ENCODE results near the gene DHCR7. TPM values are rescaled to one million over a fixed set of nuclear protein-coding genes. Genes with fewer than 3 reads are reported as not detected.
A peak's percentile ranks its signal among the peaks of the same experiment; 100 is the strongest.
"Not testable (repeated sequence)": the region's sequence is repeated elsewhere in the genome, so short reads cannot be mapped to it uniquely, and the experiment has no call there.

Gene DHCR7
- total RNA-seq, 1 donor from 2014 or later, result 24.2 TPM

- DNase-seq, result no peak
Observed at GRCh38 chr11:71437879-71438278, 10.3 kb downstream of the DHCR7 start.

GRCh38 chr11:71437399-71437798 is 10.8 kb downstream of the DHCR7 start:
- no peak for DNase-seq

GRCh38 chr11:71436861-71437260 is 11.3 kb downstream of the DHCR7 start:
- no peak for DNase-seq

GRCh38 chr11:71435278-71435951 is 12.8 kb downstream of the DHCR7 start:
- DNase-seq, result no peak

- no peak for DNase-seq
Observed at GRCh38 chr11:71434576-71435130, 13.5 kb downstream of the DHCR7 start.

- no peak for DNase-seq
Observed at GRCh38 chr11:71433648-71434450, 14.3 kb downstream of the DHCR7 start.

- DNase-seq, result peak; percentile 74
Observed at GRCh38 chr11:71432761-71433647, 15.2 kb downstream of the DHCR7 start.

GRCh38 chr11:71431271-71431670 is 16.9 kb downstream of the DHCR7 start:
- no peak for DNase-seq

GRCh38 chr11:71430166-71430565 is 18.0 kb downstream of the DHCR7 start:
- no peak for DNase-seq

GRCh38 chr11:71429701-71430100 is 18.5 kb downstream of the DHCR7 start:
- DNase-seq, result no peak

- no peak for DNase-seq
Observed at GRCh38 chr11:71428861-71429435, 19.2 kb downstream of the DHCR7 start.

- DNase-seq, result no peak
Observed at GRCh38 chr11:71426413-71426812, 21.8 kb downstream of the DHCR7 start.

GRCh38 chr11:71425860-71426259 is 22.3 kb downstream of the DHCR7 start:
- DNase-seq, result no peak

GRCh38 chr11:71425409-71425808 is 22.8 kb downstream of the DHCR7 start:
- DNase-seq, result no peak

- DNase-seq, result no peak
Observed at GRCh38 chr11:71423181-71423790, 24.9 kb downstream of the DHCR7 start.

- DNase-seq, result not testable (repeated sequence)
Observed at GRCh38 chr11:71422318-71422717, 25.9 kb downstream of the DHCR7 start.

GRCh38 chr11:71421392-71421950 is 26.7 kb downstream of the DHCR7 start:
- no peak for DNase-seq

GRCh38 chr11:71420455-71421241 is 27.5 kb downstream of the DHCR7 start:
- no peak for DNase-seq

- DNase-seq, result no peak
Observed at GRCh38 chr11:71418643-71419042, 29.6 kb downstream of the DHCR7 start.

- DNase-seq, result no peak
Observed at GRCh38 chr11:71414645-71415044, 33.5 kb downstream of the DHCR7 start.

Data from occipital lobe (tissue), 2 donors.